DLD1 (cell line): ENCODE data around the gene TRIM38.

Experiments used
- in situ Hi-C: cut with HindIII; loops from 2 replicates; pipeline ENCODE4 v1.10.0; 2017; ENCODE audit warnings: low sequenced_read_pairs

Gene TRIM38

DNA sequence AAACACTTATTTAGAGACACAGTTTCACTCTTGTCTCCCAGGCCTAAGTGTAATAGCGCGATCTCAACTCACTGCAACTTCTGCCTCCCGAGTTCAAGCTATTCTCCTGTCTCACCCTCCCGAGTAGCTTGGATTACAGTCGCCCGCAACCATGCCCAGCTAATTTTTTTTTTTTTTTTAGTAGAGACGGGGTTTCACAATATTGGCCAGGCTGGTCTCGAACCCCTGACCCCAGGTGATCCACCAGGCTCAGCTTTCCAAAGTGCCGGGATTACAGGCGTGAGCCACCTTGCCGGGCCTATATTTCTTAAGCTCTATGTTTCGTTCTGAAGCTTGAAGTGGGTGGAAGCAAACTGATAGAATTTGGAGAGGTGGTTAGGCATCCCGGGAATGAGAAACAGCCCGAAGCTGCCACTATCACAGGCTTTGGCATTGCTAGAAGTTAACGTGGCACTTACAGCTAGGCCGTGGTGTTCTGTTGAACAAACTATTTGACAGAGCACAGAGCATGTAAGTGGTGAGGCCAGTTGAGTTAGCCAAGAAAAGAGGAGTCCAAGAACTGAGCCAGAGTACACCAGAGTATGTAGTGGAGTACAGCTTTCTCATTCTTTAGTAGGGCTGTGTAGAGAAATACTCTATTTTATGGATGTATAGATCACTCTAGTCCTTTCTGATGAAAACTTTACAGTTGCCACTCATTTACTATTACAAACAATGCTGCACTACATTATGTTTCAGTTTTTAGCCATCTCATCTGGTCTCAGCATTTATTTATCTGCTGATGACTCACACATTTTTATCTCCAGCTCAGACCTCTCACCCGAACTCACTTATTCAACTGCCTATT lies 62.7 kb downstream of the TRIM38 start:
- in situ Hi-C loops = no loop called here

DNA sequence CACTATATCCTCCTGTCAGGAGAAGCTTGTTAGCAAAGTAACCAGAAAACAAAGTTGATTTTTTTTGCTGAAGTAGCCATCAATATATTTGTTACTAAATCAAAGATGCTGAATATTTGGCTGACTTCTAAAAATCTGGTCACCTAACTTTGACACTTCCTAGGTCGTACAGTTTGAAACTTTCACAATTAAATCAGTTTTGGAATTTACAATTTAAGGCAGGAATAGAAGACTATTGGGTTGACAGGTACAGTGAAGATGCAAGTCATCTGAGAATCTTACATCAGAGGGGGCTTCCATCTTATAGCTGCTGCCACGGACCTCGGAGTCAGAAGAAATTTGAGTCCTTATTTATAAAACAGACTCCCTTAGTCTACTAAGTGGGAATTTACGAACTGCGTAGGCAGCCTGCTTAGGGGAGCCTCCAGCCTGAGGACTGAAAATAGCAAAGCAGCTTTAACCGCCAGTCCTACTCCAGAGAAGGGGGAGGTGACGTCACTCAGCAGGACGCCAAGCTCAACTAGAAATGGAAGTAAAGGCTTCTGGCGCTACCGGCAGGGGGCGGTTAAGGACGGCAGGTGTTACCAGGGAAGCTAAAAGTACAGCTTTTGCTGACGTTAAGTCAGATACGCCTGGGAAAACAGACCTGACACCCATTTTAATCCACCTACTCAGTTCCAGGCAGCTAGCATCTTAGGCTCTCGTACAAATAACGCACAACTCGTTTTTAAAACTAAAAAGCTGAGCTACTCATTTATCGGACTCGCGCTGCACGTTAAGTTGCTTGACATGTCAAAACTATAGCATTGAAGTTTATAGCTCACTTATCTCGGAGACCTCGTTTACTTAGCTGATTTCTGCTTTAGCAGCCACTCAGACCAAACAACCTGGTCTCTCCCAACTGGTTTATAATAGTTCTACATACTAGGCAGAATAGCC lies 63.6 kb downstream of the TRIM38 start:
- in situ Hi-C loops = no loop called here

- in situ Hi-C loops = no loop called here
Measured at GRCh38 chr6:26026833-26027490, 64.4 kb downstream of the TRIM38 start.

DNA sequence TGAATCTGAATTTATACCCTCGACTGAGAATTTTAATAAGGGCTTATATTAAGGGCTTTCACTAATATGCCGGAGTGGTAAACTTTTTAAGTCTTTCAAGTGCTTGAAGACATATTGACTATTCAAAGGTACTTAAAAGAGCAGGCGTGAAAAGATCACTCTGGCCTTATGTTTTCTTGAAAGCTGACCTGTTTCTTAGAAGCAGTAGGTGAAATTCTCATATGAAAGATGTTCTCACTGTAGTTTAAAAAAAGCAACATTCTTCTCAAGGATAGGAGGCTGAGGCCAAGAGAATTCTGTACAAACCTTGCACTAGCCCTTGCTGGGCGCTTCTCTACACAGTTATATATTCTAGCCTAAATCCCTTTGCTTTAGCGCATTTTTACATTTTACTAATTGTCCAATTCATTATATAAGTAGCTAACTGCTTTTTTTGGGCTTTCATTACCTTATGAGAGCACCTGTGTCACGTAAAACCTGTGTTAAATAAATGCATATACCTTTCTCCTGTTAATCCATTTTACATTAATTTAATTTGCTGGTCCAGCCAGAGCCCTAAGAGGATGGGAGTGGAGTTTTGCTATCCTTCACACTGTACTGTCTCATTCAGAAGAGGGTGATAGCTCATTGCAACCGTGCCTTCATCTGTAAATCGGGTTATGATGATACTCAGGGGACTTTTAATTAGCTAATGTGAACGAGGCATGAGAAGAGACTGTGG lies 65.0 kb downstream of the TRIM38 start:
- in situ Hi-C loops = no loop called here

GRCh38 chr6:26028212-26028745 lies 65.7 kb downstream of the TRIM38 start:
- in situ Hi-C loops = no loop called here

DNA sequence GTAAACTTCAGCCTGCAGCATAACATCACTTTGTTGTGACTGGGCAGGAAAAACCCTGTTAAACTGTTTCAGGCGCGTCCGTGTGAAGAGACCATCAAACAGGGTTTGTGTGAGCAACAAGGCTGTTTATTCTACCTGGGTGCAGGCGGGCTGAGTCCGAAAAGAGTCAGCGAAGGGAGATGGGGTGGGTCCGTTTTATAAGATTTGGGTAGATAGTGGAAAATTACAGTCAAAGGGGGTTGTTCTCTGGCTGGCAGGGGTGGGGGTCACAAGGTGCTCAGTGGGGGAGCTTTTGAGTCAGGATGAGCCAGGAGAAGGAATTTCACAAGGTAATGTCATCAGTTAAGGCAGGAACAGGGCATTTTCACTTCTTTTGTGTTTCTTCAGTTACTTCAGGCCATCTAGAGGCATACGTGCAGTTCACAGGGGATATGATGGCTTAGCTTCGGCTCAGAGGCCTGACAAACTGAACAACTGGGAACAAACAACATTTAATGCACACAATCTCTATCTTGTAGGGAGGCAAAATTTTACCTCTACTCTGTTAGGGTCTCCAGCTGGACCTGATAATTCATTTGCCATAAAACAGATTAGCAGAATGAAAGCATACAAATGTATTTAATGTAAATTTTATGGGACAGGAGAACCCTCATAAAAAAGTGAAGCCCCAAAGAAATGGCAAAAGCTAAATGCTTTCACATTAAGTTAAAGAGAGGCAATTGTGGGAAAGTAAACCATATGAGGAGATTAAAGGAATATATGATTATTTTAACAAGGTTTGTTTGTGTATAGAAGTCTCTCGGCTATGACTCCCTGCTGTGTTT lies 66.4 kb downstream of the TRIM38 start:
- in situ Hi-C loops = no loop called here

DNA sequence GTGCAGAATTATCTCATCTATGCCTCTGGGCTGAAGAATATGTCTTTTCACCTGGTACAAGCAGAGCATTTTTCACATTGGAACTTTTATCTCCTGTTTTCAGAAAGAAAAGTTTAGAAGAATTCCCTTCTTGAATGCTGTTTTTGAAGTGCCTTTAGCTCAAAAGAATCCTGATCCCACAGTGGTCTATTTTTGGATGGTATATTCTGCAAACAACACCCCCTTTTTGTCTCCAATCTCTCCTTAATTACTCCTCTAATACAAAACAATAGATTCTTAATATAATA lies 66.9 kb downstream of the TRIM38 start:
- in situ Hi-C loops = no loop called here

DNA sequence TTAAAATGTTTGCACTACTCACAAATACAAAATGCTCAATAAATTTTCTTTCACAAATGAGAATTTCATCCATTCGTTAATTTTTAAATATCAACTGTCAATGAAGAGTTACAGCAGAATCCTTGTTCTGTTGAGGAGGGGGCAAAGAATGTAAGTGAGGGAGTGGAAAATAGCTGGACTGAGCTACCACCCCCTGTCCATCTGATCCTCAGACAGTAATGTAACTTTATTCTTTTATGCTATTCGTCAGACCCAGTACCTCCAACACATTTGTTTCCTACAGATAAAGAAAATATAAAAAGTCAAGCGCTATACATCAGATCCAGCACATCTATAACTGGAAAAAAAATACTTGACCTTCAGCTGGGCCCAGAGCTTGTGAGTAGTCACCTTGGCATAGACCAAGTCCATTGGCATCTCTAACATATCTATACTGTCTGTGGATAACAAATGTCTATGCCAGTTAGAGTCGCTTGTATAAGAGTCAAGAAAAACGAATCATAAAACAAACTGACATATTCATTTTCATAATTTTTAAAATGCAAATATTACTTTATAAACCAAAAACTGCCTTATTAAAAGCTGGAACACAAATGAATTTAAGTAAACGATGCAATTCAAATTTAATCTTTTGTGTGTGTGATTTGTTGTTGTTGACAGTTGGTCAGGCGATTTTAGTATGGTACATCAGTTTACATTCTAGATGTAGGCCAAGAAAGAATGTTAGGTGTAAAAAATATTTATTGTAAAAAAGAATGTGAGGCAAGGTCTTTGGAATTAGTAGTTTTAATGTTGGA lies 67.5 kb downstream of the TRIM38 start:
- in situ Hi-C loops = no loop called here

GRCh38 chr6:26030716-26031115 lies 68.1 kb downstream of the TRIM38 start:
- in situ Hi-C loops = no loop called here

- in situ Hi-C loops = no loop called here
Measured at GRCh38 chr6:26031151-26031594, 68.6 kb downstream of the TRIM38 start.

DNA sequence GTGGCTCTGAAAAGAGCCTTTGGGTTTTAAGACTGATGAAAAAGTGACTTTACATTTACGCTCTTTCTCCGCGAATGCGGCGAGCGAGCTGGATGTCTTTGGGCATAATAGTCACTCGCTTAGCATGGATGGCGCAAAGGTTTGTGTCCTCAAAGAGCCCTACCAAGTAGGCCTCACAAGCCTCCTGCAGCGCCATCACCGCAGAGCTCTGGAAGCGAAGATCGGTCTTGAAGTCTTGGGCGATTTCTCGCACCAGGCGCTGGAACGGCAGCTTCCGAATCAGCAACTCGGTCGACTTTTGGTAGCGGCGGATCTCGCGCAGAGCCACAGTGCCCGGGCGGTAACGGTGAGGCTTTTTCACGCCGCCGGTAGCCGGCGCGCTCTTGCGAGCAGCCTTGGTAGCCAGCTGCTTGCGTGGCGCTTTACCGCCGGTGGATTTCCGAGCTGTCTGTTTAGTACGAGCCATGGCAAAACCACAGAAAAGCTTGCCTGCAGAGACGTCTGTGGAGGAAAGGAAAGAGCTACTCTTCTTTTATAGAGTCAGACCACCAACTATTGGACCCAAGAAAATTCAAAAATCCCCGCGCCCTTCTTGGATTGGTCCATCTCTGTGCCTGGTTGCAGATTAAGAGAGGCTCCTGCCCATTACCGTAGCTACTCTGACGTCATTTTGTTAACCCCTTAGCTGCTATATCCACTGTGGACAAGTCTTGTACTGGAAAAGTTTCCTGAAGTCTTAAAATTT lies 69.2 kb downstream of the TRIM38 start:
- in situ Hi-C loops = no loop called here

DNA sequence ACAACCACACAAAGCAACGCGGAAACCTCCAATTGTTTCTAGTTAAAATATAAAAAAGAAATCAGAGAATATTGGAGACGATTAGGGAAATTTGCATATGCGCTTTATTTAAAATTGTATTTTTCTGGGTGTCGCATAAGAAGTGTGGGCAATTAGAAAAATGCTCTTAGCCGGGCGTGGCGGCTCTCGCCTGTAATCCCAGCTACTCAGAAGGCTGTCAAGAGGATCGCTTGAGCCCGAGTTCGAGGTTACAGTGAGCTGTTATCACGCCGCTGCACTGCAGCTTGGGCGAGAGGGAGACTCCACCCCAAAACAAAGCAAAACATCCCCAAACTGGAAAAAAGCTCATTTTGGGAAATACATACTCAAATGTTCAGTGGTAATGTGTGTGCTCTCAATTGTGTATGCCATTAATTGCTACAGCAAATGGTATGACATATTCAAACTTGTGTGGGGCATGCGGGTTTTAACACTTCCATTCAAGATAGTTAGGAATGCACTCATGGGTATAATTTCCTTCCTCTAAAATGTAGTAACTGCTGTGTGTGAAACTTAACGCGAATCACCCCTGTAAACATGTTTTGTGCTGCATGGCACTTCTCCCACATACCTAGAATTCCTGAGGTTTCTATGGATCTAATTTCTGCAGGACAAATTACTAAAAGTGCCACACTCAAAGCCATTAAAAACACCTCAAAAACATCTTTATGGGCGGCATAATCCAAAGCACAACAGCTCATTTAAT lies 69.9 kb downstream of the TRIM38 start:
- in situ Hi-C loops = no loop called here

DNA sequence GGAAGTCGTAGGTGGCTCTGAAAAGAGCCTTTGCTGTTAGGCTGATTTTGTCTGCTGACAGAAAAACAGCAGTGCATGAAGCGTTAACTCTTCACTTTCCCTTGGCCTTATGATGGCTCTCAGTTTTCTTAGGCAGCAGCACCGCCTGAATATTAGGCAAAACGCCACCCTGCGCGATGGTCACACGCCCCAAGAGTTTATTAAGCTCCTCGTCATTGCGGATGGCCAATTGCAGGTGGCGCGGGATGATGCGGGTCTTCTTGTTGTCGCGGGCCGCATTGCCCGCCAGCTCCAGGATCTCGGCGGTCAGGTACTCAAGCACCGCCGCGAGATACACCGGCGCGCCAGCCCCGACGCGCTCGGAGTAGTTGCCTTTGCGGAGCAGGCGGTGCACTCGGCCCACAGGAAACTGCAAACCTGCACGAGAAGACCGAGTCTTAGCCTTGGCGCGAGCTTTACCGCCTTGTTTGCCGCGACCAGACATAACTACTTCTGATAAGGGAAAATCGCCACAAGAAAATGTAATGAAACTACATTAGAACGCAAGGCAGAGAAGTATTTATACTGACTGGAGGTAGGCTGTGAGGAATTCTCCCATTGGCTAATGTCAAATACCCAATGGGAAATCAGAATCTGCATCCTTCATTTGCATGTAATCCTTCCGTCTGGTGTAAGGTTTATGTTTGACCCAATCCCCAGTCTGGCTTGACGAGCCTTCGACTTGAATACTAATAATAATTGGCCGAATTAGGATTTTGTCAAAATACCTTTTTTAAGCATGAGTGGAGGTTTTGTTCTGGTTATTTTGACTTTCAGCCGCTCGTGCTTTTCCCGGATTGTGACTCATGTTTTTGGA lies 70.7 kb downstream of the TRIM38 start:
- in situ Hi-C loops = no loop called here

DNA sequence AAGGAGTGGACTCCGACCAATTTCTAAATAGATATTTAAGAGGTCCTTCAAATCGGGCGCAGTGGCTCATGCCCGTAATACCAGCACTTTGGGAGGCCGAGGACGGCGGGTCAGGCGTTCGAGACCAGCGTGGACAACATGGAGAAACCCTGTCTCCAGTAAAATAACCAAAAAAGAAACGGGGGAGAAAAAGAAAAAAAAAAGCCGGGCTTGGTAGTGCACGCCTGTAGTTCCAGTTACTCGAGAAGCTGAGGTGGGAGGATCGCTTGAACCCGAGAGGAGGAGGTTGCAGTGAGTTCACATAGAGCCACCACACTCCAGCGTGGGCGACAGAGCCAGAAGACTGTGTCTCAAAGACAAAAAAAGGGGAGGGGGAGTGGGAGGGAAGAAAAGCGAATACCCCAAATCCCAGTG lies 71.3 kb downstream of the TRIM38 start:
- in situ Hi-C loops = no loop called here

- in situ Hi-C loops = no loop called here
Measured at GRCh38 chr6:26034905-26035304, 72.3 kb downstream of the TRIM38 start.
